HepG2 (cell line): ENCODE results near the gene TECTA. TPM values are rescaled to one million over a fixed set of nuclear protein-coding genes. Genes with fewer than 3 reads are reported as not detected.

Source experiments
- ATAC-seq: fragments of 200-7000 bp; cut with Tn5 transposase; 3 replicates; pipeline ENCODE4 v1.9.1; 2020; ENCODE audit warnings: mild to moderate bottlenecking, moderate library complexity
- BruUV-seq: library from RNA; stranded (reverse); fragments of 400-500 nt; replicated peaks from 2 replicates; lab custom pipeline; 2021; lab: Mats Ljungman, UMichigan
- CTCF ChIA-PET: fragments of 300-600 bp; formaldehyde crosslinking; extraction: SDS; loops from one replicate; lab custom pipeline; 2021; ENCODE audit warnings: low total read pairs, inconsistent platforms, low intra/inter-chr PET ratio; lab: Yijun Ruan, JAX
- POLR2A ChIA-PET: fragments of 350-600 bp; sonication (Branson Sonifier 250); formaldehyde crosslinking; loops from one replicate; lab custom pipeline; 2020; ENCODE audit warnings: antibody characterized with exemption, inconsistent platforms; lab: Yijun Ruan, JAX
- DNase-seq: peaks from one replicate; pipeline ENCODE4 v3.0.0-alpha.2; 2015; ENCODE audit warnings: low spot score
- FAIRE-seq: peaks from 3 replicates; lab custom pipeline; 2011; peaks lifted over from hg19 to GRCh38; lab: Jason Lieb, UNC
- H2AFZ ChIP-seq: one replicate; pipeline ENCODE4 v1.6.1; 2011; ENCODE audit warnings: low read length, inconsistent platforms
- H3K27ac ChIP-seq: fragments of 300-600 bp; 3 replicates; pipeline ENCODE4 v1.8.0; 2011; ENCODE audit warnings: mixed run types, mild to moderate bottlenecking, mixed read lengths, low read length, inconsistent platforms; ENCODE audit not compliant: insufficient read depth; ENCODE audit errors: extremely low read length
- H3K27me3 ChIP-seq, 2 experiments: fragments of 200-600 bp in 1 of 2; 2 replicates in 1 of 2; 3 replicates in 1 of 2; pipeline versions ENCODE4 v1.6.0 to v1.8.0; 2011; ENCODE audit warnings: low read length in 2 of 2, mild to moderate bottlenecking in 2 of 2, moderate library complexity in 2 of 2, inconsistent platforms in 1 of 2; ENCODE audit not compliant: insufficient read depth in 2 of 2, control insufficient read depth in 1 of 2
- H3K36me3 ChIP-seq, 2 experiments: fragments of 200-600 bp in 1 of 2; replicated peaks in 1 of 2; 2 replicates in 1 of 2; 3 replicates in 1 of 2; pipeline versions ENCODE4 v1.5.1 to v1.8.0; 2011; ENCODE audit warnings: low read length in 2 of 2, inconsistent platforms in 1 of 2; ENCODE audit not compliant: insufficient read depth in 2 of 2, control insufficient read depth in 1 of 2
- H3K4me1 ChIP-seq: 2 replicates; pipeline ENCODE4 v1.5.1; 2012; ENCODE audit warnings: low read length, inconsistent platforms; ENCODE audit not compliant: insufficient read depth
- H3K4me2 ChIP-seq: 2 replicates; pipeline ENCODE4 v1.6.0; 2011; ENCODE audit warnings: low read depth, low read length, inconsistent platforms
- H3K4me3 ChIP-seq, 3 experiments: fragments of 200-600 bp in 1 of 3; sonication (generic), shearing (Covaris generic) in 1 of 3; replicated peaks in 1 of 3; 2 replicates each; pipeline ENCODE4 v1.5.1; 2011 to 2016; ENCODE audit warnings: low read length in 3 of 3, inconsistent platforms in 2 of 3, low read depth in 2 of 3, mild to moderate bottlenecking in 2 of 3, control low read depth in 1 of 3, mixed read lengths in 1 of 3; ENCODE audit not compliant: insufficient read depth in 1 of 3
- H3K79me2 ChIP-seq: one replicate; pipeline ENCODE4 v1.6.1; 2011; ENCODE audit warnings: low read length, inconsistent platforms; ENCODE audit not compliant: insufficient read depth
- H3K9ac ChIP-seq: 2 replicates; pipeline ENCODE4 v1.6.0; 2011; ENCODE audit warnings: mild to moderate bottlenecking, low read depth, low read length, inconsistent platforms; ENCODE audit not compliant: insufficient read depth
- H3K9me3 ChIP-seq: 2 replicates; pipeline ENCODE4 v1.5.1; 2012; ENCODE audit warnings: mild to moderate bottlenecking, low read length
- H4K20me1 ChIP-seq: 2 replicates; pipeline ENCODE4 v1.6.0; 2011; ENCODE audit warnings: inconsistent platforms, mild to moderate bottlenecking, low read length, moderate library complexity; ENCODE audit not compliant: insufficient read depth
- ATF7 ChIP-seq, 2 experiments: fragments of 450-650 bp in 1 of 2; sonication (generic) in 1 of 2; formaldehyde crosslinking in 1 of 2; IDR thresholded peaks; 2 replicates each; pipeline versions ENCODE4 v1.4.0 to v1.6.1; 2016 to 2020; ENCODE audit warnings: antibody characterized with exemption in 1 of 2, mild to moderate bottlenecking in 1 of 2, missing genetic modification reagents in 1 of 2
- GTF2F1 ChIP-seq: fragments of 150-350 bp; IDR thresholded peaks from 2 replicates; pipeline ENCODE4 v1.6.1; 2014; ENCODE audit warnings: low read length
- HIVEP1 ChIP-seq: sonication (generic); formaldehyde crosslinking; IDR thresholded peaks from 2 replicates; pipeline ENCODE4 v1.4.0; 2020; ENCODE audit warnings: mild to moderate bottlenecking, missing genetic modification reagents
- SRSF9 ChIP-seq: fragments of 200-400 bp; formaldehyde crosslinking; IDR thresholded peaks from 2 replicates; pipeline ENCODE4 v1.6.1; 2018; ENCODE audit warnings: borderline replicate concordance, mild to moderate bottlenecking, low read depth, low read length; ENCODE audit not compliant: insufficient read depth, poor library complexity, severe bottlenecking
- WGBS: methylation state at CpG from one replicate; pipeline ENCODE4 v1.1.6; 2017; ENCODE audit warnings: low lambda C conversion rate; 5-methylcytosine and 5-hydroxymethylcytosine counted together
- in situ Hi-C: cut with HindIII; loops from 2 replicates; pipeline ENCODE4 v1.10.0; 2017; ENCODE audit warnings: low pct_unique_long_range_greater_than_20kb; ENCODE audit not compliant: extremely low pct_ligation_motif_present
- intact Hi-C: fragments of 100-400 bp; cut with micrococcal nuclease; formaldehyde crosslinking; loops from one replicate; pipeline ENCODE4 v1.10.0; 2022; ENCODE audit not compliant: unreplicated experiment
- polyA plus RNA-seq, 8 experiments: library from polyadenylated mRNA; depleted of rRNA in 3 of 8; stranded (reverse) in 7 of 8; unstranded in 1 of 8; fragments of >200 nt; fragmentation: Illumina TruSeq in 4 of 8; extraction: Trizol in 4 of 8; gene quantifications; 2 replicates each; pipeline versions ENCODE4 v1.2.1 to v1.2.3, GENCODE V29; 2011 to 2016; ENCODE audit warnings: low read depth in 4 of 8, missing spikeins in 1 of 8, mixed read lengths in 1 of 8; ENCODE audit not compliant: insufficient read depth in 1 of 8
- total RNA-seq, 5 experiments: library from RNA; depleted of rRNA; stranded (reverse); fragments of >200 nt; fragmentation: Illumina TruSeq; extraction: Trizol; gene quantifications; 2 replicates each; pipeline ENCODE4 v1.2.3, GENCODE V29; 2016; ENCODE audit warnings: low read depth in 1 of 5
- TF ChIP-seq, protein P1 (sequence below): IDR thresholded peaks from 2 replicates; pipeline ENCODE4 v1.6.1; 2016; ENCODE audit warnings: low read depth, control low read depth
- TF ChIP-seq, protein P2 (sequence below), 2 experiments: fragments of 450-650 bp in 1 of 2; sonication (generic) in 1 of 2; formaldehyde crosslinking in 1 of 2; IDR thresholded peaks; 2 replicates each; pipeline versions ENCODE4 v1.6.1 to v1.8.0; 2016 to 2022; ENCODE audit warnings: antibody characterized with exemption in 1 of 2, mild to moderate bottlenecking in 1 of 2, missing genetic modification reagents in 1 of 2
- TF ChIP-seq, protein P3 (sequence below): sonication (generic); formaldehyde crosslinking; IDR thresholded peaks from 2 replicates; pipeline ENCODE4 v1.8.1; 2022; ENCODE audit warnings: mild to moderate bottlenecking, missing genetic modification reagents
- TF ChIP-seq, protein P4 (sequence below): sonication (generic); formaldehyde crosslinking; IDR thresholded peaks from 2 replicates; pipeline ENCODE4 v1.5.0; 2020; ENCODE audit warnings: mild to moderate bottlenecking, missing genetic modification reagents, borderline replicate concordance

The TECTA gene
- total and polyA plus RNA-seq, 2 of the 13 experiments (the other 11 are each of a cell fraction or from before 2014, with no cell fraction given): 0.04 to 0.17 TPM

DNA sequence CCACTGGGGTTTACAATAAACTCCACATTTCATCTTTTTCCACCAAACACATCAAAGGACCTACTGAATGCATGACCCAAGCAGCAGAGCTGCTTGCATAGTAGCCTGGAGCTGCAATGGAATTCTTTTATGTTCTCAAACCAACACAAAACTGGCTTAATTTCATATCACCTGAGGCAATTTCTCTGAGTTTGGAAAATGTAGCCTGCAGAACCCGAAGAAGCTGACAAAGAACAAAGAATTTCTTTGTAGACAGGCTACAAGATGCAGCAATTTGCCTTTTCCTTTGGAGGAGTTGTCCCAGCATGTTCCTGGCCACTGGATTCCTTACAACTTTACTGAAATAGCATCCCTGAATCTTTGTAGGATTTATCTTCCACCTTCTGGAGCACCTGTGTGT lies 5.5 kb upstream of the TECTA start:
- ChIA-PET POLR2A (no interaction called here), CTCF (no interaction called here)
- no peaks in the 10 kb centered on the region for H3K36me3 ChIP-seq
- no peak for DNase-seq
- peaks cover 7% of the 10 kb centered on the region for H3K4me1 ChIP-seq
- no peaks in the 10 kb centered on the region for H4K20me1 ChIP-seq
- no peak overlapping the region for H3K4me3 ChIP-seq
- no peak for FAIRE-seq
- H3K27me3 ChIP-seq: no peaks in the 10 kb centered on the region
- in situ Hi-C loops: no loop called here
- intact Hi-C loops: no loop called here
- no peak overlapping the region for H3K4me2 ChIP-seq
- ATAC-seq: no peak
- H3K79me2 ChIP-seq: no peaks in the 10 kb centered on the region
- no peak overlapping the region for H2AFZ ChIP-seq
- H3K9ac ChIP-seq: no peak overlapping the region
- WGBS: 0% methylated on average over 1 of the region's 1 CpG
- no TSS peak for BruUV-seq
- H3K27ac ChIP-seq: no peak overlapping the region
- H3K9me3 ChIP-seq: no peaks in the 10 kb centered on the region
- TF ChIP-seq, protein P1, sequence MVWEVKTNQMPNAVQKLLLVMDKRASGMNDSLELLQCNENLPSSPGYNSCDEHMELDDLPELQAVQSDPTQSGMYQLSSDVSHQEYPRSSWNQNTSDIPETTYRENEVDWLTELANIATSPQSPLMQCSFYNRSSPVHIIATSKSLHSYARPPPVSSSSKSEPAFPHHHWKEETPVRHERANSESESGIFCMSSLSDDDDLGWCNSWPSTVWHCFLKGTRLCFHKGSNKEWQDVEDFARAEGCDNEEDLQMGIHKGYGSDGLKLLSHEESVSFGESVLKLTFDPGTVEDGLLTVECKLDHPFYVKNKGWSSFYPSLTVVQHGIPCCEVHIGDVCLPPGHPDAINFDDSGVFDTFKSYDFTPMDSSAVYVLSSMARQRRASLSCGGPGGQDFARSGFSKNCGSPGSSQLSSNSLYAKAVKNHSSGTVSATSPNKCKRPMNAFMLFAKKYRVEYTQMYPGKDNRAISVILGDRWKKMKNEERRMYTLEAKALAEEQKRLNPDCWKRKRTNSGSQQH: no peak
- no peak for TF ChIP-seq ATF7 (IDR thresholded peaks at IDR 0.05)
- no peak for TF ChIP-seq ATF7 (CRISPR knock-in tag; IDR thresholded peaks at IDR 0.05)
- no peak for TF ChIP-seq HIVEP1
- no peak for TF ChIP-seq SRSF9
- TF ChIP-seq, protein P2, sequence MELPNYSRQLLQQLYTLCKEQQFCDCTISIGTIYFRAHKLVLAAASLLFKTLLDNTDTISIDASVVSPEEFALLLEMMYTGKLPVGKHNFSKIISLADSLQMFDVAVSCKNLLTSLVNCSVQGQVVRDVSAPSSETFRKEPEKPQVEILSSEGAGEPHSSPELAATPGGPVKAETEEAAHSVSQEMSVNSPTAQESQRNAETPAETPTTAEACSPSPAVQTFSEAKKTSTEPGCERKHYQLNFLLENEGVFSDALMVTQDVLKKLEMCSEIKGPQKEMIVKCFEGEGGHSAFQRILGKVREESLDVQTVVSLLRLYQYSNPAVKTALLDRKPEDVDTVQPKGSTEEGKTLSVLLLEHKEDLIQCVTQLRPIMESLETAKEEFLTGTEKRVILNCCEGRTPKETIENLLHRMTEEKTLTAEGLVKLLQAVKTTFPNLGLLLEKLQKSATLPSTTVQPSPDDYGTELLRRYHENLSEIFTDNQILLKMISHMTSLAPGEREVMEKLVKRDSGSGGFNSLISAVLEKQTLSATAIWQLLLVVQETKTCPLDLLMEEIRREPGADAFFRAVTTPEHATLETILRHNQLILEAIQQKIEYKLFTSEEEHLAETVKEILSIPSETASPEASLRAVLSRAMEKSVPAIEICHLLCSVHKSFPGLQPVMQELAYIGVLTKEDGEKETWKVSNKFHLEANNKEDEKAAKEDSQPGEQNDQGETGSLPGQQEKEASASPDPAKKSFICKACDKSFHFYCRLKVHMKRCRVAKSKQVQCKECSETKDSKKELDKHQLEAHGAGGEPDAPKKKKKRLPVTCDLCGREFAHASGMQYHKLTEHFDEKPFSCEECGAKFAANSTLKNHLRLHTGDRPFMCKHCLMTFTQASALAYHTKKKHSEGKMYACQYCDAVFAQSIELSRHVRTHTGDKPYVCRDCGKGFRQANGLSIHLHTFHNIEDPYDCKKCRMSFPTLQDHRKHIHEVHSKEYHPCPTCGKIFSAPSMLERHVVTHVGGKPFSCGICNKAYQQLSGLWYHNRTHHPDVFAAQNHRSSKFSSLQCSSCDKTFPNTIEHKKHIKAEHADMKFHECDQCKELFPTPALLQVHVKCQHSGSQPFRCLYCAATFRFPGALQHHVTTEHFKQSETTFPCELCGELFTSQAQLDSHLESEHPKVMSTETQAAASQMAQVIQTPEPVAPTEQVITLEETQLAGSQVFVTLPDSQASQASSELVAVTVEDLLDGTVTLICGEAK (IDR thresholded peaks at IDR 0.05): no peak
- TF ChIP-seq, protein P2 (CRISPR knock-in tag; IDR thresholded peaks at IDR 0.05): no peak
- TF ChIP-seq, protein P3, sequence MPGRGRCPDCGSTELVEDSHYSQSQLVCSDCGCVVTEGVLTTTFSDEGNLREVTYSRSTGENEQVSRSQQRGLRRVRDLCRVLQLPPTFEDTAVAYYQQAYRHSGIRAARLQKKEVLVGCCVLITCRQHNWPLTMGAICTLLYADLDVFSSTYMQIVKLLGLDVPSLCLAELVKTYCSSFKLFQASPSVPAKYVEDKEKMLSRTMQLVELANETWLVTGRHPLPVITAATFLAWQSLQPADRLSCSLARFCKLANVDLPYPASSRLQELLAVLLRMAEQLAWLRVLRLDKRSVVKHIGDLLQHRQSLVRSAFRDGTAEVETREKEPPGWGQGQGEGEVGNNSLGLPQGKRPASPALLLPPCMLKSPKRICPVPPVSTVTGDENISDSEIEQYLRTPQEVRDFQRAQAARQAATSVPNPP (CRISPR knock-in tag): no peak
- TF ChIP-seq, protein P4, sequence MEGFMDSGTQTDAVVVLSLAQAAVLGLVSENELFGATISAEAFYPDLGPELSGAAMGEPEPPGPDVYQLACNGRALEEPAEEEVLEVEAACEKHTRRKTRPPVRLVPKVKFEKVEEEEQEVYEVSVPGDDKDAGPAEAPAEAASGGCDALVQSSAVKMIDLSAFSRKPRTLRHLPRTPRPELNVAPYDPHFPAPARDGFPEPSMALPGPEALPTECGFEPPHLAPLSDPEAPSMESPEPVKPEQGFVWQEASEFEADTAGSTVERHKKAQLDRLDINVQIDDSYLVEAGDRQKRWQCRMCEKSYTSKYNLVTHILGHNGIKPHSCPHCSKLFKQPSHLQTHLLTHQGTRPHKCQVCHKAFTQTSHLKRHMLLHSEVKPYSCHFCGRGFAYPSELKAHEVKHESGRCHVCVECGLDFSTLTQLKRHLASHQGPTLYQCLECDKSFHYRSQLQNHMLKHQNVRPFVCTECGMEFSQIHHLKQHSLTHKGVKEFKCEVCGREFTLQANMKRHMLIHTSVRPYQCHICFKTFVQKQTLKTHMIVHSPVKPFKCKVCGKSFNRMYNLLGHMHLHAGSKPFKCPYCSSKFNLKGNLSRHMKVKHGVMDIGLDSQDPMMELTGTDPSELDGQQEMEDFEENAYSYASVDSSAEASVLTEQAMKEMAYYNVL: no peak
- TF ChIP-seq GTF2F1: no peak
